Left ventricle myocardium superior (tissue), 1 donor: ENCODE measurements around the gene NID1. TPM values are rescaled to one million over a fixed set of nuclear protein-coding genes. Genes with fewer than 3 reads are reported as not detected.

Experiments used
- ATAC-seq: fragments of 200-7000 bp; cut with Tn5 transposase; one replicate; pipeline ENCODE4 v1.9.1; 2020; ENCODE audit warnings: mild to moderate bottlenecking, moderate library complexity
- DNase-seq: peaks from one replicate; pipeline ENCODE4 v3.0.0-alpha.2; 2020
- intact Hi-C: fragments of 100-400 bp; cut with micrococcal nuclease; formaldehyde crosslinking; loops from one replicate; pipeline ENCODE4 v1.11.0; 2022
- total RNA-seq: library from RNA; stranded (reverse); fragmentation: NEBNext Ultra II Directional; extraction: Animal tissue kit (Norgen Biotek cat#: 25700); gene quantifications from one replicate; pipeline ENCODE4 v1.2.1, GENCODE V29; 2021
- donor health status: DM: no; HTN: yes; CAD: no; lungs with severe emphysema.

Gene NID1
- total RNA-seq, 1 donor from 2014 or later: 47.6 TPM

DNA sequence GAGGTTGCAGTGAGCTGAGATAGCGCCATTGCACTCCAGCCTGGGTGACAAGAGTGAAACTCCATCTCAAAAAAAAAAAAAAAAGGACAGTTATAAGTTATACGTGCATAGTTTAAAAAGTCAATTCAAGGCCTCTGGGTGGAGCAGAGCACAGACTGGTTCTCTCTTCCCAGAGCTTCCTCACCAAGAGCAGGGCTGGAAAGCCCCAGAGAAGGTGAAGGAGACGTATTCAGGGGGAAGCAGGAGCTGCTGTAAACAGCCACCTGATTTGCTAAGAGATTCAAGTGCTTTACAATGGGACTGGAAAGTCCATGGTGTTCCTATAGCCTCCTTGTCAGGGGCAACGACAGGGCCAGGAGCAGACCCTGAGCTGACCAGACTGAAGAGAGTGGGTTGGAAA lies 113.2 kb downstream of the NID1 start:
- DNase-seq (no peak), ATAC-seq (no peak)
- intact Hi-C loops: no loop called here

DNA sequence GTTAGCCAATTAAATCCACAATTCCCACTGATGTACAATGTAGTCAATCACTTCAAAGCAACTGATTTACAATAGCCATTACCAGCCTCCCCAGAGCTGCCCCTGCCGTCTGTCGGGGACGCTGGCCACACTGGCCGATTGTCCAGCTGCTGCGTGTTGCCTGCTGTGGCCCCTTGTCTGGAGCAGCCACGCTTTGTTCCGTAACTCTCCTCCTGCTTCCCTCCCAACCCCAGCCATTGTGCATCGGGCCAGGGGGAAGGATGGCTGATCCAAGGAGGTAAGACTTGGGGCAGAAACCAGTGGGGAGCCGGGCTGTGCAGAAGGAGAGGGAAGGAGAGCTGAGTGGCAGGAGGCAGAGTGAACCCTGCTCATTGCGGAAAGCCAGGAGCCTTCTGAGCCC lies 114.6 kb downstream of the NID1 start:
- no peak for ATAC-seq
- intact Hi-C loops: no loop called here
- no peak for DNase-seq

DNA sequence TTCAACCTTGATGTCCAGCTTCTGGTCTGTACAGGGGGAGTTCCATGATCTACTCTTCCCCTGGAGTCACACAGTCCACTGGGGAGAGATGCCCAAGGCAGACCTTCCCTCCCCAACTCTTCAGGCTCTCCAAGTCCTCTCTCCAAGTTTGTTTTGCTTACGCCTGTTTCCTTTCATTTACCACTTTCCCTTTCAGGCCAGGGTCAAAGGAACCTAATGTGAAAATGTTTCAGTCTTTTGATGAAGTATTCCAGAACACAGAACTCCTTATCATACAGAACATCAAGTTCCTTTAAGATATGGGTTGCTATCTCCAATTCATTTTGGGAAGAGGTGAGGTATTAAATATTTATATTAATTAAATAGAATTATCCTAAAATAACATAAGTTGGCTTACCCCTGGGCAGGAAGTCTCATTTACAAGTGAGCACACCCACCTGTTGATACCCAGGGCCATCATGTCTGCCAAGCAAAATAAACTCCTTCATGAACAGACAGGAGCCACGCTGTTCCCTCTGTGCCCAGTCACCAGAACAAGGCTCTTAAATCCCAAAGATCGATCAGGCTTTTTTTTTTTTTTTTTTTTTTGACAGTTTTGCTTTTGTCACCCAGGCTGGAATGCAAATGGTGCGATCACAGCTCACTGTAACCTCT lies 116.0 kb downstream of the NID1 start:
- no peak for ATAC-seq
- no peak for DNase-seq
- intact Hi-C loops: no loop called here

DNA sequence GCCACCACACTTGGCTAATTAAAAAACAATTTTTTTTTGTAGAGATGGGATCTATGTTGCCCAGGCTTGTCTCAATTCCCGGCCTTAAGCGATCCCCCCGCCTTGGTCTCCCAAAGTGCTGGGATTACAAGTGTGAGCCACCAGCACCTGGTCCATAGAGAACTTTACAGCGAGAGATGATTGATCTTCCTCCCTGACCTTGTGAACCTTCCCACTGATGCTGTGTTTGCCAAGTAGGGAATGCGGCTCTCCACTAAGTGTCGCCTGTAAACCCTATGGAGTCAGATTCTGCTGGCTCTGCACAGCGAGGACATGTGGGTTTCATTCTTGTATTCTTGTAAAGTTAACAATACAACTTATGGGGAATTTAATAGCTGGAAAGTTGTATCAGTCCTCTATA lies 116.9 kb downstream of the NID1 start:
- intact Hi-C loops: no loop called here
- DNase-seq (no peak), ATAC-seq (no peak)

DNA sequence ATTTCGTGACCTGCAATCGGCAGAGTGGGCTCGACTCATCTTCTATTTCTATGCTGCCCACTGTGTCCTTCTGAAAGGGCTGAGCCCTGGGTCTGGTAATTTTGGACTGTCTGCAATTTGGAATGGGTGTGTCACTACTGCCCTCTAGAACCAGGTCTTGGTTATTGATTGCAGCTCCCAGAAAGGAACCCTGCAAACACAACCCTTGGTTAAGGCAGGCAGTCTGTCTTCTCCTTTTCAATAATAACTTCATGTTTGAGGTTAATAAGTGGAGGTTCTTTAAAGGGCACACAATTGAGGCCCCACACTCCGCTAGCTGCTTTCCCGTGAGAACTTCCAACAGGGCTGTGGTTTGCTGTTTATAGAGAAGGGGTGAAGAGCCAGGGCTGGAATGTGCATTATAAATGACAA lies 118.3 kb downstream of the NID1 start:
- no peak for DNase-seq
- ATAC-seq: peak; percentile 38
- intact Hi-C loops: no loop called here

DNA sequence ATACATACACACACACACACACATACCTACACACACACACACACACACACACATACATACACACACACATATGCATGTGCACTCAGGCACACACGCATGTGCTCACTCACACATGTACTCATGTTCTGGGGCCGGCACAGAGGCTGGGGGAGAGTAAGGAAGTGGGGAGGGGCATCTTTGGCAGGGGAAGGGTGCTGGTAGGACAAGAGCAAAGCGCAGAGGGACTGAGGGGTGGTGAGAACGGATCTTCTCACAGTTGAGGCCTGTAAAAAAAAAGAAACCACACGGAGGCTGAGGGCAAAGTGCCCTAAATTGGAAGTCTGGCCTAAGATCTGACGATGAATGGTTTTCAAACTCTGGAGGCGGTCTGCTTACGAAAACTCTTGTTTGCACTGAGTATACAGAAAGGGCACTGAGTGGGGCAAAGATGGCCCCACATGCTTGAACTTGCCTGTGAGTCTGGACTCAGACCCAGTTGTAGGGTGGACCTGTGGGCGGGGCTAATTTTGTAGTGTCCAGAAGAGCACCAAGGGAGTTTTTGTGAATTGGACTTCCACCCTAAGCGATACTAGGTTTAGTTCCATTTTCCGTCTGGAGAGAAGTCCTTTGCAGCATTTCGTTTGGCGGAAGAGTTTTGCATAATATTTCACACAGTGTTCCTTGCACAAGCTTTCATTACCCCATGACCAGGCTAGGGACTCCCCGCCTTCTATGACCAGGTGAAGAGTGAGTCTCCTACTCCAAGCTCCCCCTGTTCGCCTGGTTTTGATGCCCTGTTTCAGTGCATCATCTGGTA lies 118.9 kb downstream of the NID1 start:
- no peak for DNase-seq
- intact Hi-C loops: no loop called here

DNA sequence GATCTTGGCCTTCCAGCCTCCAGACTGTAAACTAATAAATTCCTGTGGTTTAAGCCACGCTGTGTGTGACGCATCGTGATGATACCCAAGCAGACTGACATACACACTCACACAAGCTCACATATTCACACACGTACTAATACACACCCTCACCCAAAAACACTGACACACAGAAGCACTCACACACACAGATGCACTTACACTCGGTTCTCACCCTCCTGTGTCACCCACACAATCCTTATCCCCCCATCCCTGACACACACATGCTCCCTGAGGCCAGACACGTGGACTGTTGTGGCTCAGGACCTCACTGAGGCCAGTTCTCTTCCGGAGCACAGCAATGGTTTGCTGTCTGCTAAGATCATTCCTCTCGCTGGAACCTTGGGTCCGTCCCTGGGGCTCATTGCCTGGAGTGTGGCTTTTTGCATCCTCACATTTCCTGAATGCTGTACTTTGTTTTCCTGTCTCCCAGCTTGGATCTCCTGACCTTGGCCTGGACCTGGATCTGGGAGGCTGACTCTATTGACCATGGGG lies 121.2 kb downstream of the NID1 start:
- intact Hi-C loops: no loop called here
- DNase-seq: no peak
- no peak for ATAC-seq

More for the DNA sequence above, 118.9 kb downstream of the NID1 start:
- peak; percentile 58 for ATAC-seq

DNA sequence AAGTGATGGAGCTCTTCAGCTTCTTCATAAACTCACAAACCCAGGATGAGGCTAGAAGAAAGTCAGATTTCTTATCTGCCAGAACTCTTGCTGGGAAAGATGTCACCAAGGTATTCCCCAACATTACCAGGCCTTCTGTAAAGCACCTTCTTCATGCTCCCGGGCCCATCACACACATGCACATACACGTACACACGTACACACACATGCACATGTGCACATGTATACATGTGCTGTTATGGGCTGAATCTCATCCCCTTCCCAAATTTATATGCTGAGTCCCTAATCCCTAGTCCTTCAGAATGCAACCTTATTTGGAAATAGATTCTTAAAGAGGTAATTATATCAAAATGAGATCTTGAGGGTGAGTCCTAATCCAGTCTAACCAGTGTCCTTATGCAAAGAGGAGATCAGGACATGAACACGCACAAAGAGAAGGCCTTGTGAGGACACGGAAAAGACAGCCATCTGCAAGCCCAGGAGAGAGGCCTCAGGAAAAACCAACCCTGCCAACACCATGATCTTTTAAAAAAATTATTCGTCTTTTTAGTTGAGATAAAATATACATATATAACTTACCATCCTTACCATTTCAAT lies 121.8 kb downstream of the NID1 start:
- no peak for ATAC-seq
- intact Hi-C loops: no loop called here
- DNase-seq: no peak

DNA sequence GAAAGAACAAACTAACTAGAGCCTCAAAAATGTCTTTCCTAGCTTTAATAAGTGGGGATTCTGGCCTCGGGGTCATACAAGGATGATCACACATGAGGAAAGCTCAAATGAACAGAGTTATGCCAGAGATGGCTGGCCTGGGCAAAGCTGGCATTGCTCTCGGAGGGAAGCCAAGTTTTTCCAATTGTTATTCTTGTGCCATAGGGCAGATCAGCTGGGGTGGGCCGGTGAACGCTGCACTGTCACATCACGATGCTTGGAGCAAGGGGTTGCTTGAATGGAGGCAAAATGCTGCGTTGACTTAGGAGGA lies 122.3 kb downstream of the NID1 start:
- no peak for ATAC-seq
- no peak for DNase-seq
- intact Hi-C loops: no loop called here

DNA sequence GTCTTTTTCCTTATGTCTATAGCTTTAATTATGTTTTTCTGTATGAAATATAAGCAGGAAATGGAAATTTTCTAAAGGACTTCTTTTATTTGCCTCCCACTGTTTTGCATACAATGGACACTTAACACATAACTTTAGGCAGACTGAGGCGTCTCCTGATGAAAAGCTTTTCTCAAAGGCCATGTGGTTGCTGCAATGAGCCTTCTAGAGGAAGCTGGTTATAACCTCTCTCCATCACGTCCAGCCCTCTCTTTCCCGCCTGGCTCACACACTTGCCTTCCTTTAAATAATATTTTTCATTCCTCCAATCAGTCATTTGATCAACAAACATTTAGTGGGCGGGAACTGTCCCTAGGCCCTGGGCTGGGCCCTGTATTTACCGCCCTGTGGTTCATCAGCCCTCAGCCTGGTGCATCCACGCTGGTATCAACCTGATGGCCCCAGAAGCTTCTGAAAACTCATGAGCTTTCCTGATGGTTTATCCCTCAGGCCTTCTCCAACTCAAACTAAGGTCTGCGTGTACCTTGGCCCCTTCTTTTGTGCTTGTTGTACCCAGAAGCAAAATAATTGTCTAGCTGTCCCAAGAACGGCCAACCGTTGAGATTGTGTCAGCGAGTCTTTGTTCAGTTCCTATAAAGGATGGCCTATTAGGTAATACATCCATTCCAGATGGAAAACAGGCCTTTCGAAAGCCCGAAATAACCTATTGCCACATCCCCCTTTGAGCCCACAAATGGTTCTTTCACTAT lies 122.8 kb downstream of the NID1 start:
- intact Hi-C loops: no loop called here
- DNase-seq: no peak
- ATAC-seq: peak; percentile 21

DNA sequence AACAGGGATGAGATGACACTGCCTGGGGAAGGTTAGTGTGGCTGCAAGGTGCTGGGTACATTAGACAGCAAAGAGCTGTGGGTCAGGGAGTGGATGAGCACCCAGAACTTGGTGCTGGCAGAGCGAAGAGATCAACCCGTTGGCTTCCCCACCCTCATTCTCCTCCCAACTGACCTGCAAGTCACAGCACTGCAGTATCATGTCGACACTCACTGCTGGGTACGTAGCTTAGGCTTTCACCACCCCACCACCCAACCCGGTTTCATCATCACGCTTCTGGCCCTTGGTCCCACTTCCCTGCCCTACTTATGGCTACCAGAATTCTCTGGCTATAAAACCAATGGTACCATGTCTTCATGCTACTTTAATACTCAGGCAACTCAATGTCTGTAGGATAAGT lies 124.6 kb downstream of the NID1 start:
- intact Hi-C loops: no loop called here
- no peak for ATAC-seq

DNA sequence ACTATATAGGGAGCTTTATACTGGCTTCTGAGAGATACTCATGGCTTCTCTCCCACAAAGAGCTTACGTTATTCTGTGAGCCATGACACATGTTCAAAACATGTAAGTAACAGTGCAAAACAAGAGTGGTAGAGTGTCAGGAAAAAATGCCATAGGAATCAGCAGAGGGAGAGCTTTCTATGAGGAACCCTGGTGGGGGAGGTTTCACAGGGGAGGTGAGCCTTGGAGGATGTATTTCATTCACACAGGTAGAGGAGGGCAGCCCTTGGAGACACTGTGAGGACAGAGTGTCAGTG lies 125.5 kb downstream of the NID1 start:
- DNase-seq (no peak), ATAC-seq (no peak)
- intact Hi-C loops: no loop called here

More for the DNA sequence above, 124.6 kb downstream of the NID1 start:
- no peak for DNase-seq

DNA sequence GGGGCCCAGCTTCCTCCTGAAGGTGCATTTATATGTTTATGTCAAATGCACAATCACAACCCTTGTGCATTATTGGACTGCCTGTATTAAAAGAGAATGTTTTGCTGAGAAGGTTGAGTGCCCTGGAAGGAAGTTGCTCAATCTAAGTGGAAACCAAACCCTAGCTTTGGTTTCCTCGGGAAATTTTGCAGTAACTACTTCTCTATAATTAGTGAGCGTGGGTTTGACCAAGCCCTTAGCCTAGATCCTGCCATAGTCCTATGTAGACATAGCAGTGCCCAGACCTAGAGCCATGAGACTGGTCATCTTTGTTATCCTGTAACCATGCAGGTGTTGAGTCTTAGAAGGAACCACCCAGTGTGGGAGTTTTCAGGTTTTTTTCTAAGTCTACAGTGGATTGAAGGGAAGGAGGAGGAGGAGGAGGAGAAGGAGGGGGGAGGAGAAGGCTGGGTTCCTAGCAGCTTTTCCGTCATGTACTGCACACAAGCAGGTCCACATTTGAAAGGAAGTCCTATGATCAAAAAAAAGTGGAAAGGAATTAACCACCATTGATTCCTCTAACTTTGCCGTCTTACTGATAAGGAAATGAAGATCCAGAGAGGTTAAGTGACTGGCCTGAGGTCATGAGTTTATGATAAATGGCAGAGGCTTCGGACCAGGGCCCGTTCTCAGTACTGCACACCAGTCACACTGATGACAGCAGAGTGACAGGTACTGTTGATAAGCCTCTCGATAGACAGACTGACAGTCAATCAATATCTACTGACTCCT lies 126.0 kb downstream of the NID1 start:
- ATAC-seq (peak; percentile 72), DNase-seq (no peak)
- intact Hi-C loops: no loop called here

DNA sequence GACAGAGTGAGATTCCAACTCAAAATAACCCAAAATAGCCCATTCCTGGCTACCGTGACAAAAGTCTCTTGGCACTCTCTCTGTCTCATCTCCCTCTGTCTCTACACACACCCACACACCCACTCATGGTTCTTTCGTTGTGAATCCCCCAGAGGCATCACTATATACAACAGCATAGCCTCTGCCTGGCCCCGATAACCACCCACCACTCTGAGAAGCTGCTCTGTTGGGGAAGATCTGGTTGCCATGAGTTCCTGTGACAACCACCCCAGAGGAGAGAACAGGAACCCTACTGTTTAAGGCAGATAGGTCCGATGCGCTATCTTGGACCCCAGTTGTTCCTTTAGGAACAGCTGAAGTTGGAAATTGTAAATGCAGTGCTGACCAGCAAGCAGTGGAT lies 127.8 kb downstream of the NID1 start:
- ATAC-seq: no peak
- no peak for DNase-seq
- intact Hi-C loops: no loop called here

DNA sequence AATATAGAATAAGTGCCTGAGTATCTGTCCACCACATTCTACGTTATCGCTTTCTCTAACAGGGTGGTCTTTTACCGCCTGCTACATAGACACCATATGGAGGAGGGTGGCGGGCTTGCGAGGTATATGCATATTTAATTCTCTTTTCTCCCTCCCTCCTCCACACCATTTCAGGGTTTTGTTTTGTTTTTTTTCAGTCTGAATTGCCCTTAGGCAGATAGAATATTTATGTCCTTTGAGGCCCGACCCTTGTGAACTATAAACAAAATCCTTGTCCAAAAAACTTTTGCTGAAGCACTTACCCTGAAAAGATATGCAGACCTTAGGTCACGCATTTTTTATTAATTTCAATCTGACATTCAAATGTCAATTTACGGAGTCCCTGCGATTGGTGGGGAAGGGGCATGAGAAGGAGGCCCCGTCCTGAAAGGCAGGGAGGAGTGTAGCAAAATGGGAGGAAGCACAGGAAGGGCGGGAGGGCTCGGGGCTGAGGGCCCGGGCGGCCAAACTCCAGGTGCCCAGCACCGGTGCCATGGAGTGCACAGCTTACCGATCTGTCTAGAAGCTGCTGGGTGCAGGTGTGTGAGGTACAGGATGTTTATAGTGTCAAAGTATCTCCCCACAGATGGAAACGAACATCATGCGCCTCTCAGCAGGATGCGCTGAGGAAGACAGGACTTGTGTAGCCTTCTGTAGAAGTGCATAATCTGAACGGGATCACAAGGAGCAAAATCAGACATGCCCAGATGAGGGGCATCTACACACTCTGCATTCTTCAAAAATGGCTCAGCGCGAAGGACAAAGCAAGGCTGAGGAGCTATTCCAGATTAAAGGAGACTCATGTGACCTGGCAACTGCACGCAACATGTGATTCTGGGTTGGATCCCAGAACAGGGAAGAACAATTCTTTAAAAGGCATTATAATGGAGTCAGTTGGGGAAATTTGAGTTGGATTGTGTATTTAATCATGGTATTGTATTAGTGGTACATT lies 129.4 kb downstream of the NID1 start:
- ATAC-seq (no peak), DNase-seq (no peak)
- intact Hi-C loops: no loop called here

DNA sequence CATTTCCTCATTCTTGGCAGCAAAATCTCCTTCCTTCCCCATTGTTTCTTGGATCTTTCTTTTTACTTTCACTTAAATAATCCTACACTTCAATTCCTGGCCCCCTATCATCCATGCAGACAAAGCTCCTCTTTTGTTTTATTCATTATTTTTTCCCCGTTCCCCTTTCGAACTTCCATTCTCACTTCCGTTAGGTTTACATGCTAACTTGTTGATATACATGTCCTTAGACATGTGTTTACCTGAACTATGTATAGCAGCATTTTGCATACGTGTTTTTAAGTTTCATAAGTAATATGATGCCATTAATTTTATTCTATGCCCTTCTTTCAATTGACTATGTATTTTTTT lies 131.1 kb downstream of the NID1 start:
- DNase-seq (no peak), ATAC-seq (no peak)
- intact Hi-C loops: no loop called here

DNA sequence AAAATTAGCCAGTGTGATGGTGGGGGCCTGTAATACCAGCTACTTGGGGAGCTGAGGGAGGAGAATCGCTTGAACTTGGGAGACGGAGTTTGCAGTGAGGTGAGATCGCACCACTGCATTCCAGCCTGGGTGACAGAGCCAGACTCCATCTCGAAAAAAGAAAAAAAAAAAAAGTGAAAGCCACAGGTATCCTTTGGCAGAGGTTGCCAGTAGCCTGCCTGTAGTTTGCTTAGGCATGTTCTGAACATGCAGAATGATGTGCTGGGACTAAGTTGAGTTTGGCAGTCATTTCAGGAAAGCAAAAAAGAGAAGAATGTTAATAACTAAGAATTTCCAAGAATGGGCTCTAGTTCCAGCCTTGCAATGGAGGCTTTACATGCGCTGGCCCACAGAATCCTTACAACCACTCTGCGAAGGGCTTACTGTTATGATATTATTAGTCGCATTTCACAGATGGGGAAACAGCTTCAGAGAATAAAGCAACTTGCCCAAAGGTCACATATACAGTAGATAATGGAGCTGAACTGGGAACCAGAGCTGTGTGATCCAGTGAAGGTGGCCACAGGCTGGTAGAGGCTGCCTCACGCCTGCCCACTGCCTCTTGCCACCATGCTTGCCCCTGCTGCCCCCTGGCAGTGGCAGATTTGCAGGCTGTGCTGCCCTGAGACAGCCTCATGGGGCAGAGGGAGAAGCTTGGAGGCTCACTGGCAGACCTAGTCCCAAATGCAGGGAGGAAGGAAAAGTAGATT lies 131.7 kb downstream of the NID1 start:
- intact Hi-C loops: no loop called here
- ATAC-seq: peak; percentile 46
- peak; percentile 50 for DNase-seq

DNA sequence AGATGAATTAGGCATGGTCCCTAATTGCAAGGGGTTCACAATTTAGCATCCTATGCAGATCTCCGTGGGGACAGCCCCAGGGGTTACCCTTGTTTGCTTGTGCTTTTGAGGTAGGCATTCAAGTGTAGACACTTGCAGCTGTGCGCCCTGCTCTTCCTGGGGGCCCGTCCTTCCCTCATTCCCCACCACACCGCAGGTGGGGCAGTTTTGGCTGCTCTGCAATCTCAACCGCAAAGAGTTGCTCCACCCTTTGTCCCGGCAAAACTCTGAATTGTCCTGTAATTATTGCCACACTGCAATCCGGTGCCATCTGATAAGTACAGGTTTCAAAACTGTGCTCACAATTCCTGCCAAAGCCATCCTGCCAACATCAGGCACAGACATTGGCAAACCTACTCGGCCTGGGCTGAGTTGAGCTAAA lies 132.8 kb downstream of the NID1 start:
- intact Hi-C loops: no loop called here
- ATAC-seq: no peak
- DNase-seq: no peak
